Calu3 (cell line): ENCODE results near the gene OMP. TPM values are rescaled to one million over a fixed set of nuclear protein-coding genes. Genes with fewer than 3 reads are reported as not detected.

ENCODE experiments used
- BruUV-seq: library from RNA; stranded (reverse); fragments of 400-500 nt; replicated peaks from 2 replicates; lab custom pipeline; 2021; lab: Mats Ljungman, UMichigan
- CTCF ChIA-PET: fragments of 300-600 bp; sonication (Branson Sonifier 250); formaldehyde crosslinking; loops from one replicate; lab custom pipeline; 2022; ENCODE audit warnings: antibody characterized with exemption; lab: Charles Lee
- DNase-seq: peaks from one replicate; pipeline ENCODE4 v3.0.0; 2022
- H3K27ac Mint-ChIP-seq: one replicate; pipeline ENCODE4 v1.8.0; 2022; ENCODE audit warnings: mixed read lengths; ENCODE audit not compliant: unreplicated experiment
- H3K27me3 Mint-ChIP-seq: one replicate; pipeline ENCODE4 v1.8.0; 2022; ENCODE audit warnings: mixed read lengths; ENCODE audit not compliant: unreplicated experiment
- H3K36me3 Mint-ChIP-seq: one replicate; pipeline ENCODE4 v1.8.0; 2022; ENCODE audit warnings: mild to moderate bottlenecking, moderate library complexity, mixed read lengths; ENCODE audit not compliant: insufficient read depth, unreplicated experiment
- H3K4me1 Mint-ChIP-seq: one replicate; pipeline ENCODE4 v1.8.0; 2022; ENCODE audit warnings: mild to moderate bottlenecking, low read depth, mixed read lengths; ENCODE audit not compliant: unreplicated experiment
- H3K4me3 Mint-ChIP-seq: one replicate; pipeline ENCODE4 v1.8.0; 2022; ENCODE audit warnings: mild to moderate bottlenecking, low read depth, moderate library complexity, mixed read lengths; ENCODE audit not compliant: unreplicated experiment
- H3K9me3 Mint-ChIP-seq: one replicate; pipeline ENCODE4 v1.8.0; 2022; ENCODE audit warnings: low read depth, mixed read lengths; ENCODE audit not compliant: unreplicated experiment
- CTCF ChIP-seq: fragments of 200-600 bp; IDR thresholded peaks from one replicate; pipeline ENCODE4 v1.8.0; 2022; ENCODE audit warnings: antibody characterized with exemption; ENCODE audit not compliant: unreplicated experiment
- intact Hi-C: fragments of 100-400 bp; cut with micrococcal nuclease; formaldehyde crosslinking; loops from one replicate; pipeline ENCODE4 v1.10.0; 2022; ENCODE audit not compliant: unreplicated experiment
- total RNA-seq: library from RNA; stranded (reverse); gene quantifications from 2 replicates; pipeline ENCODE4 v1.2.3, GENCODE V29; 2022

Gene OMP
- total RNA-seq, 1 experiment from 2014 or later: 1.1 TPM

- no TSS peak for BruUV-seq
- Mint-ChIP-seq H3K4me1 (peaks cover 8% of the 10 kb centered on the region), H3K4me3 (peak overlapping the region; percentile 62), H3K27me3 (no peaks in the 10 kb centered on the region), H3K36me3 (peaks cover 26% of the 10 kb centered on the region), H3K27ac (no peak overlapping the region), H3K9me3 (no peaks in the 10 kb centered on the region)
- CTCF ChIA-PET: no interaction called here
- DNase-seq: no peak
- TF ChIP-seq CTCF: no peak
- intact Hi-C loops: loop anchor here (5.0 kb wide), 1 partner anchor 432 kb away; no protein-coding TSS in a partner anchor
Observed at GRCh38 chr11:77125695-77126094, 23.1 kb downstream of the OMP start.

GRCh38 chr11:77126156-77126775, 23.6 kb downstream of the OMP start:
- DNase-seq: no peak
- Mint-ChIP-seq H3K9me3 (no peaks in the 10 kb centered on the region), H3K4me3 (peak overlapping the region; percentile 62), H3K4me1 (peaks cover 8% of the 10 kb centered on the region), H3K36me3 (peaks cover 26% of the 10 kb centered on the region), H3K27me3 (no peaks in the 10 kb centered on the region), H3K27ac (peak overlapping the region; percentile 4)
- BruUV-seq: no TSS peak
- intact Hi-C loops: loop anchor here (5.0 kb wide), 1 partner anchor 431 kb away; no protein-coding TSS in a partner anchor
- no peak for TF ChIP-seq CTCF
- CTCF ChIA-PET: interaction anchor here (0.6 to 1.3 kb wide), 5 partner anchors 35 to 1290 kb away, joined by 3 to 7 read pairs (median 4); no protein-coding TSS in a partner anchor

GRCh38 chr11:77126861-77127234, 24.2 kb downstream of the OMP start:
- no peaks in the 10 kb centered on the region for H3K27me3 Mint-ChIP-seq
- CTCF ChIA-PET: interaction anchor here (0.6 to 1.3 kb wide), 12 partner anchors 16 to 1289 kb away, joined by 3 to 13 read pairs (median 4); no protein-coding TSS in a partner anchor
- BruUV-seq: no TSS peak
- TF ChIP-seq CTCF: no peak
- H3K27ac Mint-ChIP-seq: no peak overlapping the region
- peak overlapping the region; percentile 62 for H3K4me3 Mint-ChIP-seq
- DNase-seq: no peak
- H3K9me3 Mint-ChIP-seq: no peaks in the 10 kb centered on the region
- intact Hi-C loops: loop anchor here (1.0 to 5.0 kb wide), 2 partner anchors 61 to 430 kb away; no protein-coding TSS in a partner anchor
- peaks cover 8% of the 10 kb centered on the region for H3K4me1 Mint-ChIP-seq
- H3K36me3 Mint-ChIP-seq: peaks cover 23% of the 10 kb centered on the region

GRCh38 chr11:77127235-77127911, 24.7 kb downstream of the OMP start:
- TF ChIP-seq CTCF: peak; percentile 99
- Mint-ChIP-seq H3K4me3 (peak overlapping the region; percentile 62), H3K27ac (no peak overlapping the region), H3K4me1 (peaks cover 8% of the 10 kb centered on the region), H3K9me3 (no peaks in the 10 kb centered on the region), H3K36me3 (peaks cover 20% of the 10 kb centered on the region), H3K27me3 (no peaks in the 10 kb centered on the region)
- CTCF ChIA-PET: interaction anchor here (0.6 to 1.3 kb wide), 13 partner anchors 15 to 1289 kb away, joined by 3 to 13 read pairs (median 3); no protein-coding TSS in a partner anchor
- intact Hi-C loops: loop anchor here (1.0 to 5.0 kb wide), 2 partner anchors 61 to 430 kb away; no protein-coding TSS in a partner anchor
- peak; percentile 67 for DNase-seq
- BruUV-seq: no TSS peak
